Parathyroid adenoma (tissue), 2 donors: ENCODE data around the gene PINLYP.

Experiments used
- H2AFZ ChIP-seq: fragments of 300-600 bp; sonication (generic); one replicate; pipeline ENCODE4 v1.7.0; 2017; ENCODE audit warnings: antibody characterized with exemption, mild to moderate bottlenecking
- H3K27ac ChIP-seq: fragments of 300-600 bp; sonication (generic); one replicate; pipeline ENCODE4 v1.7.0; 2017
- H3K27me3 ChIP-seq: fragments of 300-600 bp; sonication (generic); one replicate; pipeline ENCODE4 v1.7.0; 2017; ENCODE audit warnings: low read length; ENCODE audit not compliant: control insufficient read depth, insufficient read depth
- H3K36me3 ChIP-seq: fragments of 300-600 bp; sonication (generic); one replicate; pipeline ENCODE4 v1.7.0; 2017; ENCODE audit warnings: low read length; ENCODE audit not compliant: control insufficient read depth, insufficient read depth
- H3K4me1 ChIP-seq: fragments of 300-600 bp; sonication (generic); one replicate; pipeline ENCODE4 v1.7.0; 2017; ENCODE audit warnings: control low read depth
- H3K4me2 ChIP-seq: fragments of 300-600 bp; sonication (generic); one replicate; pipeline ENCODE4 v1.7.0; 2017; ENCODE audit warnings: low read length
- H3K4me3 ChIP-seq: fragments of 300-600 bp; sonication (generic); one replicate; pipeline ENCODE4 v1.7.0; 2017; ENCODE audit warnings: low read depth, low read length
- H3K79me2 ChIP-seq: fragments of 300-600 bp; sonication (generic); one replicate; pipeline ENCODE4 v1.7.0; 2017; ENCODE audit warnings: control low read depth
- H3K9ac ChIP-seq: fragments of 300-600 bp; sonication (generic); one replicate; pipeline ENCODE4 v1.7.0; 2017; ENCODE audit warnings: mild to moderate bottlenecking
- H3K9me3 ChIP-seq: fragments of 300-600 bp; sonication (generic); one replicate; pipeline ENCODE4 v1.7.0; 2017; ENCODE audit warnings: low read length; ENCODE audit not compliant: control insufficient read depth
- TF ChIP-seq, protein P1 (sequence below): fragments of 300-600 bp; sonication (generic); IDR thresholded peaks from one replicate; pipeline ENCODE4 v1.7.0; 2017; ENCODE audit warnings: antibody characterized with exemption, mild to moderate bottlenecking
- donor health status: primary hyperparathyroidism.

The PINLYP gene

DNA sequence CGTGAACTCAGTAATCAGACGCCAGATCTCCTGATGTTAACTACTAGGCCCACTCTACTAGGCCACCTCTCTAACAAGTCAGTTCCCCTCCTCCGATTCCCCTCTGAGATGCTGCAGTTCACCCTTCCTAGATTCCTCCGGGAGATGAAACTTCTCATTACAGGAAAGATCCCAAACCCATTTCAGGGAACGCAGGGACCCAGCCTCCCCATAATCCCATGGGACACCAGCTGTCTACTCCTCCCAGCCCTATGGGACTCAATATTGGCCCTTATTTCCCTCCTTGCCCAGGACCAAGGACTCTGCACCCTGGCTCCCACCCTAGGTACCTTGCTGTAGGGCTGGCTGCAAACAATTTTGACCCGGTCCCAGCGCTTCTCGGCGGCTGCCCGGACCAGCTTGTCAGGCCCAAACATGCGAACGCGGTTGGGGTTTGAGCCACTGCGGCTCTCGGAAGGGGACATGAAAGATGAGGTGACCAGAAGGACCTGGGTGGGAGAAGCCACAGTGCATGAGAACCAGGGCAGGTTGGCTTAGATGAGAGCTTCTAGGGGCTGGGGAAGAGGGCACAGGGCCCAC lies 21.2 kb upstream of the PINLYP start:
- no peaks in the 10 kb centered on the region for H3K36me3 ChIP-seq
- H3K79me2 ChIP-seq: peaks cover 7% of the 10 kb centered on the region
- no peak overlapping the region for H3K9ac ChIP-seq
- H3K27me3 ChIP-seq: no peaks in the 10 kb centered on the region
- H3K4me1 ChIP-seq: no peaks in the 10 kb centered on the region
- no peaks in the 10 kb centered on the region for H3K9me3 ChIP-seq
- no peak overlapping the region for H3K4me2 ChIP-seq
- no peak overlapping the region for H2AFZ ChIP-seq
- TF ChIP-seq, protein P1, sequence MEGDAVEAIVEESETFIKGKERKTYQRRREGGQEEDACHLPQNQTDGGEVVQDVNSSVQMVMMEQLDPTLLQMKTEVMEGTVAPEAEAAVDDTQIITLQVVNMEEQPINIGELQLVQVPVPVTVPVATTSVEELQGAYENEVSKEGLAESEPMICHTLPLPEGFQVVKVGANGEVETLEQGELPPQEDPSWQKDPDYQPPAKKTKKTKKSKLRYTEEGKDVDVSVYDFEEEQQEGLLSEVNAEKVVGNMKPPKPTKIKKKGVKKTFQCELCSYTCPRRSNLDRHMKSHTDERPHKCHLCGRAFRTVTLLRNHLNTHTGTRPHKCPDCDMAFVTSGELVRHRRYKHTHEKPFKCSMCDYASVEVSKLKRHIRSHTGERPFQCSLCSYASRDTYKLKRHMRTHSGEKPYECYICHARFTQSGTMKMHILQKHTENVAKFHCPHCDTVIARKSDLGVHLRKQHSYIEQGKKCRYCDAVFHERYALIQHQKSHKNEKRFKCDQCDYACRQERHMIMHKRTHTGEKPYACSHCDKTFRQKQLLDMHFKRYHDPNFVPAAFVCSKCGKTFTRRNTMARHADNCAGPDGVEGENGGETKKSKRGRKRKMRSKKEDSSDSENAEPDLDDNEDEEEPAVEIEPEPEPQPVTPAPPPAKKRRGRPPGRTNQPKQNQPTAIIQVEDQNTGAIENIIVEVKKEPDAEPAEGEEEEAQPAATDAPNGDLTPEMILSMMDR: no peak
- no peak overlapping the region for H3K4me3 ChIP-seq
- H3K27ac ChIP-seq: no peak overlapping the region

DNA sequence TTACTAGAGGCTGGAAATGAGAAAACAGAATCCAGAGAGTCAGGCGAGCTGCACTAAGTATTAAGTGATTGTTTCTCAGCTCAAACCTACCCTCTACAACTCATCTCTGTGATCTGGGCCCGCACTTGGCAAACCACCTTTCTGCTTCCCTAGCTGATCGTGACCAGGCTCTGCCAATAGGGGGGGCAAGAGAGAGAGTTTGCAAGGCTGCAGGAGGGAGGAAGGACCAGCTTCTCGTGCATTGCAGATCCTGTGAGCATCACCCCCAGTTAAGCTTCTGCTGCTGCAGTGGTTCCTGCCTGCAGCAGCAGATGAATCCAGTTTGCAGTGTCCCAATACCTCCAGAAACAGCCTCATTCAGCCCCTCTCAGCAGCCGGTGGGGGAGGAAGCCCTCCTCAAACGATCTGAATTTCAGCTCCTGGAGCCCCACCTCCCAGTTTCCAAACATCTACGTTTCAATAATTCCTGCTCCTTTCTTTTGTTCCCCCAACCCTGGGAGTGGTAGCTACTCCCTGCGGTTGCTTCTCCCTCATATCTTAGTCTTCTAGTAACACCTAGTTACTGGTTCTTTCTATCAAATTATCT lies 20.3 kb upstream of the PINLYP start:
- no peaks in the 10 kb centered on the region for H3K27me3 ChIP-seq
- no peaks in the 10 kb centered on the region for H3K36me3 ChIP-seq
- H3K4me1 ChIP-seq: no peaks in the 10 kb centered on the region
- H2AFZ ChIP-seq: no peak overlapping the region
- no peak overlapping the region for H3K9ac ChIP-seq
- TF ChIP-seq, protein P1: peak; percentile 64
- peaks cover 7% of the 10 kb centered on the region for H3K79me2 ChIP-seq
- H3K4me3 ChIP-seq: no peak overlapping the region
- H3K27ac ChIP-seq: no peak overlapping the region
- H3K4me2 ChIP-seq: no peak overlapping the region
- no peaks in the 10 kb centered on the region for H3K9me3 ChIP-seq

DNA sequence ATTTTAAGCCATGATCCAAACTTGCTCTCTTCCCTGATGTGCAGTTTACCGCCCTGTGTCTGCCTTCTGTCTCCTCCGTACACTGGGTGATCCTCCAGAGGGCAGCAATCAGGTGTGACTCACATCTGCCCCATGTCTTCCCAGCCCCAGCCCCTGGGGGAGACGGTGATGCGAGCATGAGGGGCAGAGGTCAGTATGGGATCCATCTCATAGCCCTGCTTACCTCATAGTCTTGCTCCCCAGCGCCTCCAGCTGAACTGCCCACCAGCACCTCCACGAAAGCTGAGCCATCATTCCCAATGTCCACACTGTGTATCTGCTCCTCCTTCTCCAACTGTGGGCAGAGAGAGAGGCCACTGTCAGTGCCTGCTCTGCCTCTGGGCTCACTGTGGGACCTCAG lies 14.9 kb upstream of the PINLYP start:
- H3K4me3 ChIP-seq: no peak overlapping the region
- no peaks in the 10 kb centered on the region for H3K27me3 ChIP-seq
- no peak overlapping the region for H3K4me2 ChIP-seq
- H3K36me3 ChIP-seq: no peaks in the 10 kb centered on the region
- H3K79me2 ChIP-seq: peaks cover 28% of the 10 kb centered on the region
- no peak overlapping the region for H3K9ac ChIP-seq
- no peaks in the 10 kb centered on the region for H3K9me3 ChIP-seq
- H3K27ac ChIP-seq: no peak overlapping the region
- no peak overlapping the region for H2AFZ ChIP-seq
- H3K4me1 ChIP-seq: no peaks in the 10 kb centered on the region
- TF ChIP-seq, protein P1: no peak

DNA sequence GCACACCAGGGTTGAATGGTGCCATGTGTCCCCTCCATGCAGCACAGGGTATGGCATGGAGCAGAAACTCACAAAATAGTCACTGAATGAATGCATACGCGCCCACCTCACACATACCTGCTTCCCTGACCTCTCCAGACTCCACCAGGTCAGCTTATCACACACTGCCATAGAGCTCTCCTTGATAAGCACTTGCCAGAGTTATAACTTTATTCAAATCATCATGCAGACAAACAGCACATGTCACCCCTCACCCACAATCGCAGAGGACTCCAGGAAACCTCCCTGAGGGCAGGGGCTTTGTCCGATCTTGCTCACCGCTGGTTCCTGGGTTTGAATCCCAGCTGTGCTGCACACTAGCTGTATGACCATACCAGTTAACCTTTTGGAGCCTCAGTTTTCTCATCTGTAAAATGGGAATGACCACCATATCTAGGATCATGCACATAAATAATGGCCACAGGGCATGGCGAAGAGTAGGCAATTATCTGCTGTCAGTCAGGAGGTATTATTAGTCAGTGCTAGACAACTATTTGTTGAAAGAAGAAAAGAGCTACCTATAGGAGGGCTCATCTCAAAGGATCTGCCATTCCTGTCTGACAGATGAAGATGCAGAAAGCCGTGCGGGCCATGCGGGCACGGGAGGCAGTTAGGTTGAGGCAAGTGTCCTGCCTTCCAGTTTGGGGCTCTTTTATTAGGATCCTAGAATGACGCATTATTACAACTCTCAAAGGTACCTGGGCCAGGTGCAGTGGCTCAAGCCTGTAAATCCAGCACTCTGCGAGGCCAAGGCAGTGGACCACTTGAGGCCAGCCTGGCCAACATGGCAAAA lies 14.2 kb upstream of the PINLYP start:
- no peaks in the 10 kb centered on the region for H3K36me3 ChIP-seq
- H3K27me3 ChIP-seq: no peaks in the 10 kb centered on the region
- no peak overlapping the region for H3K4me2 ChIP-seq
- H3K9me3 ChIP-seq: no peaks in the 10 kb centered on the region
- TF ChIP-seq, protein P1: no peak
- peaks cover 32% of the 10 kb centered on the region for H3K79me2 ChIP-seq
- no peak overlapping the region for H3K4me3 ChIP-seq
- no peak overlapping the region for H3K9ac ChIP-seq
- H3K4me1 ChIP-seq: no peaks in the 10 kb centered on the region
- H2AFZ ChIP-seq: no peak overlapping the region
- no peak overlapping the region for H3K27ac ChIP-seq
